ENCODE measurements around the gene LPAR2.

LPAR2 gene

DNA sequence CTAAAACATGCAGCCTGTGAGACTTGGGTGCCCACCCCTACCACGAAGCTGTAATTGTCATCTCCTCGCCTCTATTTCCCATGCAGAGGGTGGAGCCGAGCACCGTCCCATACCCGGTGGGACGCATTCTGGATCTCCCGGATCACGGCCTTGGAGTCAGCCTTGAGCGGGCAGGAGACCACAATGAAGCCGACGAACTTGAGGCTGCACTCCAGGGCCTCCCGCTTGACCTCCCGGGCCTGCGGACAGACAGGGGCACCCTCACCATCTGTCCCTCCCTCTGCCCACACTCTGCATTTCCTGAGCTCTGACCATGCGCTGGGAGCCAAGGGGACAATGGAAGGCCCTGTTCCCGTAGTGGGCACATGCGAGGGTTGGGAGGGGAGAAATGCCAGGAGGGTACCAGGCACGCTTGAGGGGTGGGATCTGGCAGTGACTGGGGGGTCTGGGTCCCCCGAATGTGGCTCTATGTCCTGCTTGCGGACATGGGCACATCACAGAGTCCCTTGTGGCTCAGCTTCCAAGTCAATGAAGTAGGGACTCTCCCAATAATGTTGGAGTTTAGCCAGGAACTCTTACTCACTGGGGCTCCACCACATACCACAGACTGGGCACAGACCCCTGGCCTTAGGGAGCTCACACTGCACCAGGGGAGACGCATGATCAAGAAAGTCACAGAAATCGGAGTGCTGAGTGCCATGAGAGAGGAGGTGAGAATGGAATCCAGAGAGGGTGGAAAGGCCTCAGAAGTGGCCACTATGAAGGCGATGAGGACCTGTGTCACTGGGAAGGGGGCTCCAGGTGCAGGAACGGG is 24.7 kb upstream of the LPAR2 start:
- peak; percentile 13 to 34 for DNase-seq (ENCODE audit: low read depth in 2 of 2)

DNA sequence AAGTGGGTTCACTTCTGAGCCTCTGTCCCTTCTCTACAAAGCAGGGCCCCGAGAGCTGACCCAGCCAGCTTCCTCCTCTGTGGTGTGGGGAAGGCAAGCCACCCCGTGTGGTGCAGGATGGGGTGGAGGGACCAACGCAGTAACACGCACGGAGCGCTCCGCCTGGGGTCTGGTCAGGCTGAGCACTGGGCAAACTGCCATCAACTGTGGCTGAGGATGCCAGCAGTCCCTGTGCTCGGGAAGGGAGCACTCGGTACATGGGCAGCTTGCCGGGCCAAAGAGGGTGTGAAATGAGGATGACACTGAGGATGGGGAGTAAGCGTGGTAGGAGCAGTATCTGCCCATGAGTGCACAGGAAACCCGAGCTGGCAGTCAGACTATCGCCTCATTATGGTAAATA is 23.1 kb upstream of the LPAR2 start:
- TF ChIP-seq, protein P1, sequence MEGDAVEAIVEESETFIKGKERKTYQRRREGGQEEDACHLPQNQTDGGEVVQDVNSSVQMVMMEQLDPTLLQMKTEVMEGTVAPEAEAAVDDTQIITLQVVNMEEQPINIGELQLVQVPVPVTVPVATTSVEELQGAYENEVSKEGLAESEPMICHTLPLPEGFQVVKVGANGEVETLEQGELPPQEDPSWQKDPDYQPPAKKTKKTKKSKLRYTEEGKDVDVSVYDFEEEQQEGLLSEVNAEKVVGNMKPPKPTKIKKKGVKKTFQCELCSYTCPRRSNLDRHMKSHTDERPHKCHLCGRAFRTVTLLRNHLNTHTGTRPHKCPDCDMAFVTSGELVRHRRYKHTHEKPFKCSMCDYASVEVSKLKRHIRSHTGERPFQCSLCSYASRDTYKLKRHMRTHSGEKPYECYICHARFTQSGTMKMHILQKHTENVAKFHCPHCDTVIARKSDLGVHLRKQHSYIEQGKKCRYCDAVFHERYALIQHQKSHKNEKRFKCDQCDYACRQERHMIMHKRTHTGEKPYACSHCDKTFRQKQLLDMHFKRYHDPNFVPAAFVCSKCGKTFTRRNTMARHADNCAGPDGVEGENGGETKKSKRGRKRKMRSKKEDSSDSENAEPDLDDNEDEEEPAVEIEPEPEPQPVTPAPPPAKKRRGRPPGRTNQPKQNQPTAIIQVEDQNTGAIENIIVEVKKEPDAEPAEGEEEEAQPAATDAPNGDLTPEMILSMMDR (IDR thresholded peaks at IDR 0.05; ENCODE audit: low read depth, low read length), result no peak
- DNase-seq (ENCODE audit: low read depth in 2 of 2), result no peak
- H3K4me3 ChIP-seq (replicated peaks in 1 of 2; ENCODE audit: low read depth in 2 of 2, low read length in 2 of 2), result no peak overlapping the region

More for the DNA sequence above, 24.7 kb upstream of the LPAR2 start:
- no peak overlapping the region for H3K4me3 ChIP-seq (replicated peaks in 1 of 2; ENCODE audit: low read depth in 2 of 2, low read length in 2 of 2)
- TF ChIP-seq, protein P1 (IDR thresholded peaks at IDR 0.05; ENCODE audit: low read depth, low read length), result no peak

DNA sequence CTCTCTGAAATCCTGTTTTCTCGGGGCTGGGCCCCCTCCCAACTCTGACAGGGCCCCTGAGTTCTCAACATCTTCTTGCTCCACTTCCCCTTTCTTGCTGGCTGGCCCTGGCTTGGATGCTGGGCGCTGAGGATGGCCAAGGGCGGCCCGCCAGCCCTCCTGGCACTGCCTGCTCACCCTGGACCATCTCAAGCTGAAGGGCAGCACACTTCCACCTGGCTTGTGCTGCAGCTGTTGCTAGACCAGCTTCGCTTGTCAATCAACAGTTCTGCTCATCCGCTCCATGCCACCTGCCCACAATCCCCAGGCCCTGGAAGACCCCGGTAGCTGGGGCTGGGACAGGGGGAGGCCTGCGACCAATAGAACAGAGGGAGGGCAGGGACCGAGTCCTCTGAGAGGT is 22.3 kb upstream of the LPAR2 start:
- DNase-seq (ENCODE audit: low read depth in 2 of 2), result no peak
- no peak overlapping the region for H3K4me3 ChIP-seq (replicated peaks in 1 of 2; ENCODE audit: low read depth in 2 of 2, low read length in 2 of 2)
- TF ChIP-seq, protein P1 (IDR thresholded peaks at IDR 0.05; ENCODE audit: low read depth, low read length), result no peak

DNA sequence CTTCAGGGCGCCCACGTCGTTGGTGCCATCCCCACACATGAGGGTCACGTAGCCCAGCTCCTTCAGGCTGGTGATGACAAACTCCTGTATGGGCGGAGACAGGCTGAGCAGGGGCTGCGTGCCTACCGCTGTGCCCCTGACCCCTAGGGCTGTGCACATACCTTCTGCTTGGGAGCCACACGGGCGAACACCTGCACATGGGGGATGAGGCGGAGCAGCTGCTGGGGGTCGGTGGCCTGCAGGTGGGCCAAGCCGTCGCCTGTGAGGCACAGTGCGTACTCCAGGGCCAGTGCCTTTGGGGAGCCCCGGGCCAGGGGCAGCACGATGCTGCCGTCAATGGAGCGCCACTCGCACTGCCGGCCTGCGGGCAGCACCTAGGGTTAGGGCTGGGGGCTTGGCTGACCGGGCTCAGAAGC is 21.6 kb upstream of the LPAR2 start:
- TF ChIP-seq, protein P1 (IDR thresholded peaks at IDR 0.05; ENCODE audit: low read depth, low read length), result no peak
- no peak for DNase-seq (ENCODE audit: low read depth in 2 of 2)
- H3K4me3 ChIP-seq (replicated peaks in 1 of 2; ENCODE audit: low read depth in 2 of 2, low read length in 2 of 2), result no peak overlapping the region

DNA sequence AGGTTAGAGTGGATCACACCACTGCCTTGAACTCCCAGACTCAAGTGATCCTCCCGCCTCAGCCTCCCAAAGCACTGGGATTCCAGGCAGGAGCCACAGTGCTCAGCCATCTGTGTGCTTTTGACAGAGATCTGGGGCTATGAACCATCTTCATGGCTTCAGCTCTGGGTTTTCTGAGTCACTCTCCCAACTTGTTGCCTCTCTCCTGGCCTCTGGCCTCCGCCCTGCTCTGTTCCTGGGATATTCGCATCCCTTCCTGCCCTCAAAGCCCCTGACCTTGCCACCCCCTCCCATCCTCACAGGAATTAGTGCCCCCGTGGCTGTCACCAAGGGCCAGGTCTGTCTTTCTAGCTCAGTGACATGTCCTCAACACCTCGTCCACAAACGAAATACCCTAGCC is 21.1 kb upstream of the LPAR2 start:
- TF ChIP-seq, protein P1 (IDR thresholded peaks at IDR 0.05; ENCODE audit: low read depth, low read length), result no peak
- DNase-seq (ENCODE audit: low read depth in 2 of 2), result no peak
- no peak overlapping the region for H3K4me3 ChIP-seq (replicated peaks in 1 of 2; ENCODE audit: low read depth in 2 of 2, low read length in 2 of 2)

DNA sequence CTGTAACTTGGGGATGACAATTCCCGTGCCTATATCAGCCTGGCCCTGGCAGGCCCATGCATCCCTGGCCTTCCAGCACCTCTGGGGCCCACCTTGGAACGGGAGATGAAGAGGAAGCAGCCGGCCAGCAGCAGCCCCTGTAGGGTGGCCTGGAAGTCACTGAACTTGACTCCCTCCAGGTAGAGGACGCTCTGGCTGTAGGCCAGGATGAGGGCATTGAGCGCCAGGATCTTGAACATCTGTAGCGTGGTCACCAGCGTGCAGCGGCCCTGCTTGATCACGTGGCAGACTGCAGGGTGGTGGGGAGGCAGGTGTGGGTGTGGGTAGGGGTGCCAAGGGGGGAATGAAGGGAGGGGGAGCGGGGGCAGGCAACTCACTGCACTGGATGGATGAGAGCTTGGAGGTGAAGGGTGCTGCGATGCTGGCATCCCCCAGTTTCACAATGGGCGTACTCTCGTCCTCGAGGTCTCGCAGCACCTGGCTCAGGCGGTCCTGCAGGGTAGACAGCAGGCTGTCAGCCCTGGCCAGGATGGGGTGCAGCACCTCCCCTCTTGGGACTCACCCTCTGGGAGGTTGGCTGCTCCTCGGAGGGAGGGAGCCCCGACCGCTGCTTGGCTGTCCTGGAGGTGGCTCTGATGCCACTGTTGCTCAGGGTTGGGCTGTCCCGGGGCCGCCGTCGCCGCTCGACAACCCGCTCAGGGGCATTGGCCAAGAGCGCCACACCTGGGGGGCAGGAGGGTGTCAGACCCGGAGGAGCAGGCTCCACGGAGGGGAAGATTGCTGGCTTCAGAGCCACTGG is 19.2 kb upstream of the LPAR2 start:
- H3K4me3 ChIP-seq (replicated peaks in 1 of 2; ENCODE audit: low read depth in 2 of 2, low read length in 2 of 2), result no peak overlapping the region
- no peak for DNase-seq (ENCODE audit: low read depth in 2 of 2)
- TF ChIP-seq, protein P1 (IDR thresholded peaks at IDR 0.05; ENCODE audit: low read depth, low read length), result no peak
